WTC11 (cell line): ENCODE measurements around the gene FTCD. TPM values are rescaled to one million over a fixed set of nuclear protein-coding genes. Genes with fewer than 3 reads are reported as not detected.
A peak's percentile ranks its signal among the peaks of the same experiment; 100 is the strongest.

Experiments
- ATAC-seq: fragments of 200-7000 bp; cut with Tn5 transposase; 2 replicates; pipeline ENCODE4 v1.10.0; 2021; ENCODE audit warnings: mild to moderate bottlenecking, moderate library complexity
- CTCF ChIA-PET: fragments of 300-600 bp; sonication (Branson Sonifier 250); formaldehyde crosslinking; loops from one replicate; lab custom pipeline; 2021; ENCODE audit warnings: antibody characterized with exemption; lab: Charles Lee
- POLR2A ChIA-PET: fragments of 350-600 bp; sonication (Branson Sonifier 250); formaldehyde crosslinking; loops from one replicate; lab custom pipeline; 2021; ENCODE audit warnings: antibody characterized with exemption; lab: Charles Lee
- DNase-seq: peaks from one replicate; pipeline ENCODE4 v3.0.0; 2021; ENCODE audit warnings: low spot score
- H3K27ac Mint-ChIP-seq: 2 replicates; pipeline ENCODE4 v1.8.0; 2021; ENCODE audit warnings: mixed read lengths
- H3K27me3 Mint-ChIP-seq: 2 replicates; pipeline ENCODE4 v1.8.0; 2021; ENCODE audit warnings: low read depth, mild to moderate bottlenecking, moderate library complexity, mixed read lengths
- H3K36me3 Mint-ChIP-seq: 2 replicates; pipeline ENCODE4 v1.8.0; 2021; ENCODE audit warnings: mixed read lengths
- H3K4me1 Mint-ChIP-seq: 2 replicates; pipeline ENCODE4 v1.8.0; 2022; ENCODE audit warnings: mixed read lengths
- H3K4me3 Mint-ChIP-seq: 2 replicates; pipeline ENCODE4 v1.8.0; 2021; ENCODE audit warnings: mild to moderate bottlenecking, moderate library complexity, mixed read lengths
- H3K9me3 Mint-ChIP-seq: 2 replicates; pipeline ENCODE4 v1.8.0; 2021; ENCODE audit warnings: mixed read lengths
- CREM ChIP-seq: sonication (generic); formaldehyde crosslinking; IDR thresholded peaks from 2 replicates; pipeline ENCODE4 v1.8.1; 2022; ENCODE audit warnings: mild to moderate bottlenecking, missing genetic modification reagents, moderate library complexity
- CTCF ChIP-seq: fragments of 200-600 bp; IDR thresholded peaks from 2 replicates; pipeline ENCODE4 v1.8.0; 2022; ENCODE audit warnings: antibody characterized with exemption
- ERG ChIP-seq: fragments of 250-450 bp; sonication (Bioruptor Pico); IDR thresholded peaks from 2 replicates; pipeline ENCODE4 v1.8.0; 2021; ENCODE audit warnings: mild to moderate bottlenecking
- GABPB1 ChIP-seq: sonication (generic); formaldehyde crosslinking; IDR thresholded peaks from 2 replicates; pipeline ENCODE4 v1.8.1; 2023; ENCODE audit warnings: mild to moderate bottlenecking, missing genetic modification reagents
- GRHL2 ChIP-seq: fragments of 250-450 bp; sonication (Bioruptor Pico); IDR thresholded peaks from 2 replicates; pipeline ENCODE4 v1.8.0; 2022; ENCODE audit warnings: mild to moderate bottlenecking, moderate library complexity; ENCODE audit not compliant: insufficient replicate concordance, severe bottlenecking
- KAT7 ChIP-seq: sonication (generic); formaldehyde crosslinking; IDR thresholded peaks from 2 replicates; pipeline ENCODE4 v1.8.1; 2023; ENCODE audit warnings: missing genetic modification reagents, mild to moderate bottlenecking, borderline replicate concordance
- RELA ChIP-seq: sonication (generic); formaldehyde crosslinking; IDR thresholded peaks from 2 replicates; pipeline ENCODE4 v1.8.1; 2022; ENCODE audit warnings: missing genetic modification reagents, mild to moderate bottlenecking, borderline replicate concordance
- RORB ChIP-seq: fragments of 250-450 bp; sonication (Bioruptor Pico); IDR thresholded peaks from 2 replicates; pipeline ENCODE4 v1.9.0; 2021; ENCODE audit warnings: mild to moderate bottlenecking
- ZNF512 ChIP-seq: sonication (generic); formaldehyde crosslinking; IDR thresholded peaks from 2 replicates; pipeline ENCODE4 v1.8.1; 2022; ENCODE audit warnings: missing genetic modification reagents, borderline replicate concordance
- ZNF532 ChIP-seq: fragments of 250-450 bp; sonication (Bioruptor Pico); IDR thresholded peaks from 2 replicates; pipeline ENCODE4 v1.9.0; 2021; ENCODE audit warnings: mild to moderate bottlenecking, borderline replicate concordance
- total RNA-seq: library from RNA; stranded (reverse); gene quantifications from 3 replicates; pipeline ENCODE4 v1.2.3, GENCODE V29; 2021

Gene FTCD
- total RNA-seq, 1 experiment from 2014 or later: 6.1 TPM

- ChIA-PET POLR2A (no interaction called here), CTCF (no interaction called here)
- H3K27ac Mint-ChIP-seq: no peak overlapping the region
- no peaks in the 10 kb centered on the region for H3K27me3 Mint-ChIP-seq
- H3K4me3 Mint-ChIP-seq: no peak overlapping the region
- peaks cover 74% of the 10 kb centered on the region for H3K36me3 Mint-ChIP-seq
- DNase-seq (peak; percentile 7), ATAC-seq (no peak)
- H3K4me1 Mint-ChIP-seq: no peaks in the 10 kb centered on the region
- TF ChIP-seq ZNF532 (CRISPR knock-in tag) (no peak), CTCF (no peak), CREM (CRISPR knock-in tag) (no peak), GABPB1 (CRISPR knock-in tag) (no peak), RELA (CRISPR knock-in tag) (no peak)
- H3K9me3 Mint-ChIP-seq: peaks cover 12% of the 10 kb centered on the region
These were observed 40.3 kb upstream of the FTCD start for GRCh38 chr21:46195595-46196195.

- ChIA-PET POLR2A (no interaction called here), CTCF (no interaction called here)
- peaks cover 10% of the 10 kb centered on the region for H3K9me3 Mint-ChIP-seq
- no peaks in the 10 kb centered on the region for H3K4me1 Mint-ChIP-seq
- DNase-seq (peak; percentile 7), ATAC-seq (no peak)
- no peaks in the 10 kb centered on the region for H3K27me3 Mint-ChIP-seq
- no peak overlapping the region for H3K4me3 Mint-ChIP-seq
- H3K27ac Mint-ChIP-seq: peak overlapping the region; percentile 65; the same call in 1 of the 2 replicates
- TF ChIP-seq GRHL2 (CRISPR knock-in tag): no peak
- no peak for TF ChIP-seq ZNF512
- TF ChIP-seq, all 79 proteins: peak for 0
- H3K36me3 Mint-ChIP-seq: peaks cover 66% of the 10 kb centered on the region
These were observed 39.3 kb upstream of the FTCD start for GRCh38 chr21:46194374-46195334.

GRCh38 chr21:46193829-46194373 lies 38.5 kb upstream of the FTCD start:
- DNase-seq: no peak
- Mint-ChIP-seq H3K4me3 (no peak overlapping the region), H3K4me1 (peaks cover 3% of the 10 kb centered on the region), H3K36me3 (peaks cover 59% of the 10 kb centered on the region), H3K27me3 (no peaks in the 10 kb centered on the region), H3K27ac (no peak overlapping the region), H3K9me3 (peaks cover 6% of the 10 kb centered on the region; the same call in 1 of the 2 replicates)
- ATAC-seq: no peak
- ChIA-PET CTCF (no interaction called here), POLR2A (no interaction called here)
- TF ChIP-seq RORB (no peak), KAT7 (no peak), ERG (CRISPR knock-in tag) (no peak)
